ENCODE results near the gene PRKCZ. TPM values are rescaled to one million over a fixed set of nuclear protein-coding genes. Genes with fewer than 3 reads are reported as not detected.

The PRKCZ gene
- polyA plus RNA-seq, 1 of the 3 experiments (the other 2 are of a cell fraction) = 24.2 TPM

DNA sequence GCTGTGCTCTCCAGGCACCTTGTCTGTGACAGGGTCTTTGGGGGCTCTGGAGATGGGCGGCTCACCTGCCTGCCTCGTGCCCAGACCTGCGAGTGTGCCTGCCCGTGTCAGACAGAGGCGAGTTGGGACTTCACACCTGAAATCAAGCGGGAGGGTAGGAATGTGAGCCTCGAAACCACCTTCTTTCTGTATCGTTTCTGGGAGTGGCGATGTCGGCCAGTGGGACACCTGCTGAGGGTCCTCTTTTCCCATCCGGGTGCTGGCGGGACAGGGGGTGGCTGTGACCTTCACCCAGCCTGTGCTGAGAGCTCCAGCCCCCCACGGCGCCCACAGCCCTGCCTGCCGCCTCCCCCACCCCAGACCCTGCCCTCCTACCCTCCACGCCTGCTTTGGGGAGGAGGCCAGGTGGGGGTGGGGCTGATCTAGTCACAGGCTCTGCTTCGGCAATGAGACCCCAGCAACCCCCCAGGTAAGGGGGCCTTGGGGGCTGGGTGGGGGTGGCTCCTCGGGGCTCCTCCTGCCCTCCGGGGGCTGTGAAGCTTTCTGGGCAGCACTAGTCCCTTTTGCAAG is 160.0 kb downstream of the PRKCZ start:
- 86% methylated on average over 7 of the region's 19 CpGs for WGBS (ENCODE audit: low lambda C conversion rate)
- peaks cover 11% of the 10 kb centered on the region for H3F3A ChIP-seq (replicated peaks; ENCODE audit: insufficient read depth)
- no peak overlapping the region for H3K9ac ChIP-seq
- no peak overlapping the region for H3K4me3 ChIP-seq (ENCODE audit: low read depth in 2 of 2, low read length in 1 of 2)
- no peaks in the 10 kb centered on the region for H3K27me3 ChIP-seq (ENCODE audit: insufficient read depth)
- H4K20me1 ChIP-seq (ENCODE audit: insufficient read depth) = no peaks in the 10 kb centered on the region
- H3K36me3 ChIP-seq (replicated peaks in 1 of 2; ENCODE audit: control insufficient read depth in 1 of 2, insufficient read depth in 2 of 2, low read length in 1 of 2) = no peaks in the 10 kb centered on the region
- TF ChIP-seq, protein P1, sequence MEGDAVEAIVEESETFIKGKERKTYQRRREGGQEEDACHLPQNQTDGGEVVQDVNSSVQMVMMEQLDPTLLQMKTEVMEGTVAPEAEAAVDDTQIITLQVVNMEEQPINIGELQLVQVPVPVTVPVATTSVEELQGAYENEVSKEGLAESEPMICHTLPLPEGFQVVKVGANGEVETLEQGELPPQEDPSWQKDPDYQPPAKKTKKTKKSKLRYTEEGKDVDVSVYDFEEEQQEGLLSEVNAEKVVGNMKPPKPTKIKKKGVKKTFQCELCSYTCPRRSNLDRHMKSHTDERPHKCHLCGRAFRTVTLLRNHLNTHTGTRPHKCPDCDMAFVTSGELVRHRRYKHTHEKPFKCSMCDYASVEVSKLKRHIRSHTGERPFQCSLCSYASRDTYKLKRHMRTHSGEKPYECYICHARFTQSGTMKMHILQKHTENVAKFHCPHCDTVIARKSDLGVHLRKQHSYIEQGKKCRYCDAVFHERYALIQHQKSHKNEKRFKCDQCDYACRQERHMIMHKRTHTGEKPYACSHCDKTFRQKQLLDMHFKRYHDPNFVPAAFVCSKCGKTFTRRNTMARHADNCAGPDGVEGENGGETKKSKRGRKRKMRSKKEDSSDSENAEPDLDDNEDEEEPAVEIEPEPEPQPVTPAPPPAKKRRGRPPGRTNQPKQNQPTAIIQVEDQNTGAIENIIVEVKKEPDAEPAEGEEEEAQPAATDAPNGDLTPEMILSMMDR (IDR thresholded peaks at IDR 0.05) = no peak
- TF ChIP-seq, protein P2, sequence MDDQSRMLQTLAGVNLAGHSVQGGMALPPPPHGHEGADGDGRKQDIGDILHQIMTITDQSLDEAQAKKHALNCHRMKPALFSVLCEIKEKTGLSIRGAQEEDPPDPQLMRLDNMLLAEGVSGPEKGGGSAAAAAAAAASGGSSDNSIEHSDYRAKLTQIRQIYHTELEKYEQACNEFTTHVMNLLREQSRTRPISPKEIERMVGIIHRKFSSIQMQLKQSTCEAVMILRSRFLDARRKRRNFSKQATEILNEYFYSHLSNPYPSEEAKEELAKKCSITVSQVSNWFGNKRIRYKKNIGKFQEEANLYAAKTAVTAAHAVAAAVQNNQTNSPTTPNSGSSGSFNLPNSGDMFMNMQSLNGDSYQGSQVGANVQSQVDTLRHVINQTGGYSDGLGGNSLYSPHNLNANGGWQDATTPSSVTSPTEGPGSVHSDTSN (IDR thresholded peaks at IDR 0.05) = no peak
- TF ChIP-seq CHD2 (IDR thresholded peaks at IDR 0.05; ENCODE audit: low read length, partially characterized antibody) = no peak
- no peak for TF ChIP-seq RXRA (IDR thresholded peaks at IDR 0.05; ENCODE audit: borderline replicate concordance, low read depth)
- H3K9me3 ChIP-seq = no peaks in the 10 kb centered on the region
- H3K4me2 ChIP-seq = no peak overlapping the region
- H3K9me2 ChIP-seq = no peaks in the 10 kb centered on the region
- CTCF ChIA-PET = interaction anchor here (1.0 to 1.6 kb wide), 3 partner anchors 15 to 172 kb away, joined by 3 to 12 read pairs (median 3); no protein-coding TSS in a partner anchor
- POLR2A ChIA-PET = interaction anchor here (0.6 kb wide), 1 partner anchor 18 kb away, joined by 3 read pairs; no protein-coding TSS in a partner anchor
- no peak overlapping the region for H2AFZ ChIP-seq (ENCODE audit: low read depth)
- DNase-seq = no peak
- no peak overlapping the region for H3K27ac ChIP-seq (ENCODE audit: low read depth in 2 of 2, low read length in 1 of 2)
- peaks cover 24 to 42% of the 10 kb centered on the region in 2 experiments; a peak in 2 of 4 replicates for H3K4me1 ChIP-seq (ENCODE audit: control insufficient read depth in 1 of 2, insufficient read depth in 2 of 2, low read depth in 1 of 2, low read length in 1 of 2)
- no peaks in the 10 kb centered on the region for H3K79me2 ChIP-seq (ENCODE audit: insufficient read depth)

DNA sequence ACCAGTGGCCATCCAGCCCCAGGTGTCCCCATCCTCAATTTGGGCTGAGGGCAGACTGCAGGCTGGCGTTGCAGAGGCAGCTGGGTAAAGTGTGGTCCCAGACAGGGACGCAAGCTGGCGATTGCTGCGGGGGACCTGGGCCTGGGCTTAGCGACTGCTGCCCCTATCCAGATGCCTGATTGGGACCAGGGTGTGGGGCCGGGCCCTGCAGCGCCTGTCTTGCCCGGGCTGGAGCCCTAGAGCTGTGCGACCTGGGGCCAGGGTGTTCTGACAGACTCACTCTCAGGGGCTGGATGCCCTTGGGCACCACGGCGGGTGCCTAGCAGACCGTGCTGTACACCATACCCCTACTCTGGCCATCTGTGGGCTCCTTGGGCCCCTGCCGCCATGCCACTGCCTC is 160.6 kb downstream of the PRKCZ start:
- Histone ChIP-seq H3K9ac (no peak overlapping the region), H3K4me2 (no peak overlapping the region), H3K27me3 (ENCODE audit: insufficient read depth) (no peaks in the 10 kb centered on the region), H3K27ac (ENCODE audit: low read depth in 2 of 2, low read length in 1 of 2) (no peak overlapping the region), H3K9me2 (no peaks in the 10 kb centered on the region), H4K20me1 (ENCODE audit: insufficient read depth) (no peaks in the 10 kb centered on the region), H3K4me3 (ENCODE audit: low read depth in 2 of 2, low read length in 1 of 2) (no peak overlapping the region), H3K9me3 (no peaks in the 10 kb centered on the region), H3K36me3 (replicated peaks in 1 of 2; ENCODE audit: control insufficient read depth in 1 of 2, insufficient read depth in 2 of 2, low read length in 1 of 2) (no peaks in the 10 kb centered on the region), H3F3A (replicated peaks; ENCODE audit: insufficient read depth) (peaks cover 11% of the 10 kb centered on the region), H2AFZ (ENCODE audit: low read depth) (no peak overlapping the region), H3K79me2 (ENCODE audit: insufficient read depth) (no peaks in the 10 kb centered on the region), H3K4me1 (ENCODE audit: control insufficient read depth in 1 of 2, insufficient read depth in 2 of 2, low read depth in 1 of 2, low read length in 1 of 2) (peaks cover 20 to 43% of the 10 kb centered on the region in 2 experiments; a peak in 2 of 4 replicates)
- no peak for DNase-seq
- ChIA-PET POLR2A (no interaction called here), CTCF (interaction anchor here (1.4 to 1.6 kb wide), 2 partner anchors 18 to 116 kb away, joined by 3 to 5 read pairs; no protein-coding TSS in a partner anchor)
- 94% methylated on average over 7 of the region's 13 CpGs for WGBS (ENCODE audit: low lambda C conversion rate)
- TF ChIP-seq NFIC (IDR thresholded peaks at IDR 0.05; ENCODE audit: borderline replicate concordance) = no peak
- no peak for TF ChIP-seq TEAD4 (IDR thresholded peaks at IDR 0.05; ENCODE audit: borderline replicate concordance, insufficient read depth)
- no peak for TF ChIP-seq EZH2phosphoT487 (IDR thresholded peaks at IDR 0.05; ENCODE audit: borderline replicate concordance, low read depth)
- TF ChIP-seq, protein P3, sequence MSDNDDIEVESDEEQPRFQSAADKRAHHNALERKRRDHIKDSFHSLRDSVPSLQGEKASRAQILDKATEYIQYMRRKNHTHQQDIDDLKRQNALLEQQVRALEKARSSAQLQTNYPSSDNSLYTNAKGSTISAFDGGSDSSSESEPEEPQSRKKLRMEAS (IDR thresholded peaks at IDR 0.05; ENCODE audit: low read depth) = no peak
- TF ChIP-seq, protein P2 (IDR thresholded peaks at IDR 0.05) = no peak
- TF ChIP-seq JUND (IDR thresholded peaks at IDR 0.05) = no peak
- TF ChIP-seq RCOR1 (IDR thresholded peaks at IDR 0.05; ENCODE audit: low read length) = no peak
- TF ChIP-seq, protein P4, sequence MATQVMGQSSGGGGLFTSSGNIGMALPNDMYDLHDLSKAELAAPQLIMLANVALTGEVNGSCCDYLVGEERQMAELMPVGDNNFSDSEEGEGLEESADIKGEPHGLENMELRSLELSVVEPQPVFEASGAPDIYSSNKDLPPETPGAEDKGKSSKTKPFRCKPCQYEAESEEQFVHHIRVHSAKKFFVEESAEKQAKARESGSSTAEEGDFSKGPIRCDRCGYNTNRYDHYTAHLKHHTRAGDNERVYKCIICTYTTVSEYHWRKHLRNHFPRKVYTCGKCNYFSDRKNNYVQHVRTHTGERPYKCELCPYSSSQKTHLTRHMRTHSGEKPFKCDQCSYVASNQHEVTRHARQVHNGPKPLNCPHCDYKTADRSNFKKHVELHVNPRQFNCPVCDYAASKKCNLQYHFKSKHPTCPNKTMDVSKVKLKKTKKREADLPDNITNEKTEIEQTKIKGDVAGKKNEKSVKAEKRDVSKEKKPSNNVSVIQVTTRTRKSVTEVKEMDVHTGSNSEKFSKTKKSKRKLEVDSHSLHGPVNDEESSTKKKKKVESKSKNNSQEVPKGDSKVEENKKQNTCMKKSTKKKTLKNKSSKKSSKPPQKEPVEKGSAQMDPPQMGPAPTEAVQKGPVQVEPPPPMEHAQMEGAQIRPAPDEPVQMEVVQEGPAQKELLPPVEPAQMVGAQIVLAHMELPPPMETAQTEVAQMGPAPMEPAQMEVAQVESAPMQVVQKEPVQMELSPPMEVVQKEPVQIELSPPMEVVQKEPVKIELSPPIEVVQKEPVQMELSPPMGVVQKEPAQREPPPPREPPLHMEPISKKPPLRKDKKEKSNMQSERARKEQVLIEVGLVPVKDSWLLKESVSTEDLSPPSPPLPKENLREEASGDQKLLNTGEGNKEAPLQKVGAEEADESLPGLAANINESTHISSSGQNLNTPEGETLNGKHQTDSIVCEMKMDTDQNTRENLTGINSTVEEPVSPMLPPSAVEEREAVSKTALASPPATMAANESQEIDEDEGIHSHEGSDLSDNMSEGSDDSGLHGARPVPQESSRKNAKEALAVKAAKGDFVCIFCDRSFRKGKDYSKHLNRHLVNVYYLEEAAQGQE (IDR thresholded peaks at IDR 0.05; ENCODE audit: low read depth, low read length) = no peak
- no peak for TF ChIP-seq SMC3 (IDR thresholded peaks at IDR 0.05; ENCODE audit: low read depth, low read length)
- TF ChIP-seq EP300 (IDR thresholded peaks at IDR 0.05; ENCODE audit: borderline replicate concordance in 1 of 2, low read depth in 1 of 2, low read length in 1 of 2) = no peak
- TF ChIP-seq RXRA (IDR thresholded peaks at IDR 0.05; ENCODE audit: borderline replicate concordance, low read depth) = no peak
- no peak for TF ChIP-seq MXI1 (IDR thresholded peaks at IDR 0.05; ENCODE audit: low read depth, low read length)
- TF ChIP-seq YY1 (IDR thresholded peaks at IDR 0.05; ENCODE audit: low read depth) = no peak
- no peak for TF ChIP-seq TAF1 (IDR thresholded peaks at IDR 0.05; ENCODE audit: borderline replicate concordance, low read depth, low read length)
- TF ChIP-seq GATA2 (CRISPR knock-in tag; IDR thresholded peaks at IDR 0.05) = no peak

Data from SK-N-SH (cell line).